ENCODE data around the gene SWSAP1. TPM values are rescaled to one million over a fixed set of nuclear protein-coding genes. Genes with fewer than 3 reads are reported as not detected.
"Not testable (repeated sequence)": the region's sequence is repeated elsewhere in the genome, so short reads cannot be mapped to it uniquely, and the experiment has no call there.

Gene SWSAP1
- total RNA-seq, 2 donors from 2014 or later, result 2.2 to 2.8 TPM

- Histone ChIP-seq H3K27ac (ENCODE audit: low read depth, low read length) (no peak overlapping the region), H3K4me1 (ENCODE audit: control insufficient read depth, insufficient read depth, low read length) (no peaks in the 10 kb centered on the region), H3K4me3 (ENCODE audit: low read length) (no peak overlapping the region), H3K9ac (ENCODE audit: extremely low read depth, low read length, poor library complexity, severe bottlenecking) (no peak overlapping the region), H3K27me3 (ENCODE audit: control insufficient read depth, insufficient read depth, low read length, poor library complexity, severe bottlenecking) (no peaks in the 10 kb centered on the region), H3K9me3 (ENCODE audit: control insufficient read depth, low read length) (no peaks in the 10 kb centered on the region), H3K36me3 (ENCODE audit: control insufficient read depth, insufficient read depth, low read length) (peaks cover 33% of the 10 kb centered on the region)
- Mint-ChIP-seq H3K9me3 (no peaks in the 10 kb centered on the region), H3K27ac (no peak overlapping the region), H3K4me3 (no peak overlapping the region), H3K36me3 (ENCODE audit: low read depth) (peaks cover 49% of the 10 kb centered on the region), H3K27me3 (ENCODE audit: insufficient read depth) (no peaks in the 10 kb centered on the region), H3K4me1 (no peaks in the 10 kb centered on the region)
- WGBS, 2 experiments (ENCODE audit: insufficient coverage in 1 of 2, insufficient read length in 1 of 2), result 83 to 89% methylated on average over 4 of the region's 4 CpGs
- DNase-seq, result no peak
- TF ChIP-seq CTCF (conservative IDR thresholded peaks at IDR 0.05), result no peak
Measured at GRCh38 chr19:11330127-11330526, 44.3 kb upstream of the SWSAP1 start.

GRCh38 chr19:11331502-11331901 lies 43.0 kb upstream of the SWSAP1 start:
- Histone ChIP-seq H3K4me3 (ENCODE audit: low read length) (no peak overlapping the region), H3K27ac (ENCODE audit: low read depth, low read length) (no peak overlapping the region), H3K27me3 (ENCODE audit: control insufficient read depth, insufficient read depth, low read length, poor library complexity, severe bottlenecking) (no peaks in the 10 kb centered on the region), H3K9me3 (ENCODE audit: control insufficient read depth, low read length) (no peaks in the 10 kb centered on the region), H3K36me3 (ENCODE audit: control insufficient read depth, insufficient read depth, low read length) (peaks cover 45% of the 10 kb centered on the region), H3K4me1 (ENCODE audit: control insufficient read depth, insufficient read depth, low read length) (no peaks in the 10 kb centered on the region), H3K9ac (ENCODE audit: extremely low read depth, low read length, poor library complexity, severe bottlenecking) (no peak overlapping the region)
- H3K4me1 Mint-ChIP-seq, result no peaks in the 10 kb centered on the region
- peaks cover 62% of the 10 kb centered on the region for H3K36me3 Mint-ChIP-seq (ENCODE audit: low read depth)
- no peak overlapping the region for H3K4me3 Mint-ChIP-seq
- H3K27me3 Mint-ChIP-seq (ENCODE audit: insufficient read depth), result no peaks in the 10 kb centered on the region
- 93 to 98% methylated on average over 4 of the region's 4 CpGs for WGBS, 2 experiments (ENCODE audit: insufficient coverage in 1 of 2, insufficient read length in 1 of 2)
- TF ChIP-seq CTCF (conservative IDR thresholded peaks at IDR 0.05), result no peak
- H3K27ac Mint-ChIP-seq, result no peak overlapping the region
- peaks cover 2% of the 10 kb centered on the region for H3K9me3 Mint-ChIP-seq
- DNase-seq, result no peak

- H3K36me3 Mint-ChIP-seq (ENCODE audit: low read depth), result peaks cover 61% of the 10 kb centered on the region
- peaks cover 49% of the 10 kb centered on the region for H3K36me3 ChIP-seq (ENCODE audit: control insufficient read depth, insufficient read depth, low read length)
- no peaks in the 10 kb centered on the region for H3K27me3 Mint-ChIP-seq (ENCODE audit: insufficient read depth)
- H3K27me3 ChIP-seq (ENCODE audit: control insufficient read depth, insufficient read depth, low read length, poor library complexity, severe bottlenecking), result no peaks in the 10 kb centered on the region
- H3K9me3 ChIP-seq (ENCODE audit: control insufficient read depth, low read length), result no peaks in the 10 kb centered on the region
- H3K27ac ChIP-seq (ENCODE audit: low read depth, low read length), result no peak overlapping the region
- no peak for DNase-seq
- no peak overlapping the region for H3K27ac Mint-ChIP-seq
- 71 to 96% methylated on average over 1 to 5 of the region's 5 CpGs for WGBS, 2 experiments (ENCODE audit: insufficient coverage in 1 of 2, insufficient read length in 1 of 2)
- H3K9ac ChIP-seq (ENCODE audit: extremely low read depth, low read length, poor library complexity, severe bottlenecking), result no peak overlapping the region
- no peak for TF ChIP-seq CTCF (conservative IDR thresholded peaks at IDR 0.05)
- no peaks in the 10 kb centered on the region for H3K4me1 Mint-ChIP-seq
- H3K4me3 Mint-ChIP-seq, result no peak overlapping the region
- H3K4me1 ChIP-seq (ENCODE audit: control insufficient read depth, insufficient read depth, low read length), result peaks cover under 1% of the 10 kb centered on the region
- no peak overlapping the region for H3K4me3 ChIP-seq (ENCODE audit: low read length)
- H3K9me3 Mint-ChIP-seq, result peaks cover 2% of the 10 kb centered on the region
Measured at GRCh38 chr19:11332822-11333221, 41.6 kb upstream of the SWSAP1 start.

GRCh38 chr19:11333838-11334237 lies 40.6 kb upstream of the SWSAP1 start:
- not testable (repeated sequence) for H3K4me1 Mint-ChIP-seq; DNase-seq; H3K27me3 Mint-ChIP-seq (ENCODE audit: insufficient read depth); H3K4me3 Mint-ChIP-seq; H3K4me1 ChIP-seq (ENCODE audit: control insufficient read depth, insufficient read depth, low read length); H3K9me3 ChIP-seq (ENCODE audit: control insufficient read depth, low read length); H3K27me3 ChIP-seq (ENCODE audit: control insufficient read depth, insufficient read depth, low read length, poor library complexity, severe bottlenecking); H3K9ac ChIP-seq (ENCODE audit: extremely low read depth, low read length, poor library complexity, severe bottlenecking); H3K27ac ChIP-seq (ENCODE audit: low read depth, low read length); H3K9me3 Mint-ChIP-seq; H3K4me3 ChIP-seq (ENCODE audit: low read length); H3K27ac Mint-ChIP-seq
- peaks cover 60% of the 10 kb centered on the region for H3K36me3 Mint-ChIP-seq (ENCODE audit: low read depth)
- 87 to 95% methylated on average over 9 of the region's 9 CpGs for WGBS, 2 experiments (ENCODE audit: insufficient coverage in 1 of 2, insufficient read length in 1 of 2)
- H3K36me3 ChIP-seq (ENCODE audit: control insufficient read depth, insufficient read depth, low read length), result peaks cover 48% of the 10 kb centered on the region
